Endothelial cell of umbilical vein (primary cell): Measurements from ENCODE around the gene LITAFD.

Experiments
- CTCF ChIP-seq, 2 donors: IDR thresholded peaks; 1 replicate in 1 of 2; 2 replicates in 1 of 2; pipeline ENCODE4 v1.5.1; 2011; ENCODE audit warnings: low read length in 2 of 2, mild to moderate bottlenecking in 2 of 2, moderate library complexity in 2 of 2, control low read depth in 1 of 2, inconsistent platforms in 1 of 2, low read depth in 1 of 2; ENCODE audit not compliant: insufficient read depth in 1 of 2; ENCODE audit errors: extremely low read depth in 1 of 2
- MYC ChIP-seq: IDR thresholded peaks from one replicate; pipeline ENCODE4 v1.6.1; 2011; ENCODE audit warnings: mild to moderate bottlenecking, low read depth, low read length

DNA sequence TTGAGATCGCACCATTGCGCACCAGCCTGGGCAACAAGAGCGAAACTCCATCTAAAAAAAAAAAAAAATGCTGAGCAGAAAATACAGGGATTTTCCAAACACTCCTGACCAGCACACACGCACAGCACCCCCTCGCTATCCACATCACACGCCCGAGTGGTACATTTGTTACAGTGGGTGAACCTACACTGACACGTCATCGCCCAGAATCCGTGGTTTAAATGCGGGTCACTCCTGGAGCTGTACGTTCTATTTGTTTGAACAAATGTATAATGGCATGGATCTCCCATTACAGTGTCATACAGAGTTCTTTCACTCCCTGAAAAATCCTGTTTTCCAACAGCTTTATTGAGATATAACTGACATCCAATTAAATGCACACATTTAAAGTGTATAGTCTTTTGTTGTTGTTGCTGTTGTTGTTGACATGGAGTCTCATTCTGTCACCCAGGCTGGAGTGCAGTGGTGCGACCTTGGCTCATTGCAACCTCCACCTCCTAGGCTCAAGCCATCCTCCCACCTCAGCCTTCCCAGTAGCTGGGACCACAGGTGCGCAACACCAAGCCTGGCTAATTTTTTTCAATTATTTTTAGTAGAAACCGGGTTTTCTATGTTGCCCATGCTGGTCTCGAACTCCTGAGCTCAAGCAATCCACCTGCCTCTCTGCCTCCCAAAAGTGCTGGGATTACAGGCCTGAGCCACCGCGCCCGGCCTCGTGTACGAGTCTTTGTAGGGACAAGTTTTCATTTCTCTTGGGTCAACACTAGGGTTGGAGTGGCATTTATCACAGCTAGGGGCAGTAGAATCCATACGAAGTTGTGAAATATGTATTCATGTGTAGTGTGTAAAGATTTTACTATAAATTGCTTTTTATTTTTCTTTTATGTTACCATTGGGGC is 8.9 kb upstream of the LITAFD start:
- peak; percentile 8 to 14 for TF ChIP-seq CTCF (IDR thresholded peaks at IDR 0.05; ENCODE audit: extremely low read depth in 1 of 2, insufficient read depth in 1 of 2, low read depth in 1 of 2, low read length in 2 of 2)
- TF ChIP-seq MYC: no peak
